Neural cell (in vitro differentiated cells): ENCODE results near the gene CAP2.

Source experiments
- CTCF ChIP-seq: fragments of 450-650 bp; IDR thresholded peaks from 2 replicates; pipeline ENCODE4 v1.5.1; 2014; ENCODE audit warnings: antibody characterized with exemption, mild to moderate bottlenecking, moderate library complexity; ENCODE audit not compliant: poor library complexity, severe bottlenecking
- EZH2 ChIP-seq: fragments of 200-600, 300-800 bp; shearing (Covaris generic), sonication (generic); IDR thresholded peaks from 2 replicates; pipeline ENCODE4 v1.6.1; 2014; ENCODE audit warnings: antibody characterized with exemption, low read length, borderline replicate concordance, mild to moderate bottlenecking; ENCODE audit not compliant: insufficient read depth, poor library complexity, severe bottlenecking
- TAF1 ChIP-seq: IDR thresholded peaks from 2 replicates; pipeline ENCODE4 v1.6.1; 2012; ENCODE audit warnings: low read depth

- TF ChIP-seq CTCF (no peak), TAF1 (no peak), EZH2 (no peak)
These were observed 199.9 kb downstream of the CAP2 start for GRCh38 chr6:17593246-17593645.
